NB4 (cell line): ENCODE measurements around the gene NIP7.
"Not testable (repeated sequence)": the region's sequence is repeated elsewhere in the genome, so short reads cannot be mapped to it uniquely, and the experiment has no call there.

Experiments
- DNase-seq: peaks from one replicate; pipeline ENCODE4 v3.0.0; 2010; ENCODE audit warnings: low read depth
- H3K4me3 ChIP-seq: one replicate; pipeline ENCODE4 v1.5.1; 2011; ENCODE audit warnings: mild to moderate bottlenecking, low read depth, low read length, moderate library complexity
- MYC ChIP-seq: IDR thresholded peaks from 2 replicates; pipeline ENCODE4 v1.6.1; 2011; ENCODE audit warnings: low read depth, low read length
- POLR2A ChIP-seq: IDR thresholded peaks from 2 replicates; pipeline ENCODE4 v1.6.1; 2011; ENCODE audit warnings: mild to moderate bottlenecking; ENCODE audit not compliant: insufficient read length; ENCODE audit errors: extremely low read depth
- TF ChIP-seq, protein P1 (sequence below): IDR thresholded peaks from one replicate; pipeline ENCODE4 v1.5.1; 2012; ENCODE audit warnings: low read depth, low read length
- TF ChIP-seq, protein P2 (sequence below): IDR thresholded peaks from 2 replicates; pipeline ENCODE4 v1.6.1; 2011; ENCODE audit warnings: low read depth, low read length

The NIP7 gene

DNA sequence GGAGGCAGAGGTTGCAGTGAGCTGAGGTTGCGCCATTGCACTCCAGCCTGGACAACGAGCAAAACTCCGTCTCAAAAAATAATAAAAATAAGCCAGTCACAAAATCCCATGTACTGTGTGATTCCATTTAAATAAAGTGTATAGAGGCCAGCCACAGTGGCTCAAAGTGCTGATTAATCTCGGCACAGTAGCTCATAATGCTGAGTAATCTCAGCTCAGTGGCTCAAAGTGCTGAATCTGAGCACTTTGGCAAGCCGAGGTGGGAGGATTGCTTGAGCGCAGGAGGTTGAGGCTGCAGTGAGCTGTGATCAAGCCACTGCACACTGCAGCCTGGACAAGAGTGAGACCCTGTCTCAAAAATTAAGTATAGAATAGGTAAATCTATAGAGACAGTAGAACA, 7.1 kb downstream of the NIP7 start:
- no peak overlapping the region for H3K4me3 ChIP-seq

DNA sequence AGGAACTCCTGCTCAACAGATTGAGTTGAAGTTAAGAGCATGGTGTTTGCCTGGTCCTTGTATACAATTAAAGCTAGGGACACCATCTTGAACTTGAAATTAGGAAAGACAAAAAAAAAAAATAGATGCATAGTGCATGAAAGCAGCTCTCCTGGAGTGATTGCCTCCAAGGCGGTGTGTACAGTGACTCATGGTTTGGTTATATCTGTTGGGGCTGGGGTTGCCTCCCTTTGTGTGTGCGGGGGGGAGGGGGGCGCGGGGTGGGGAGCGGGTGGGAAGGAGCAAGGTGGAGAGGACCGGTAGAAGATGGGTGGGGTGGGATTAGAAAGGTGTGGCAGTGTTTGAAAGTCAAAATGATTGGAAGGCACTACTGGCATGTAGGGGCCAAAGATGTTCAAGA, 8.7 kb downstream of the NIP7 start:
- no peak for DNase-seq
- no peak for TF ChIP-seq POLR2A
- TF ChIP-seq, protein P1, sequence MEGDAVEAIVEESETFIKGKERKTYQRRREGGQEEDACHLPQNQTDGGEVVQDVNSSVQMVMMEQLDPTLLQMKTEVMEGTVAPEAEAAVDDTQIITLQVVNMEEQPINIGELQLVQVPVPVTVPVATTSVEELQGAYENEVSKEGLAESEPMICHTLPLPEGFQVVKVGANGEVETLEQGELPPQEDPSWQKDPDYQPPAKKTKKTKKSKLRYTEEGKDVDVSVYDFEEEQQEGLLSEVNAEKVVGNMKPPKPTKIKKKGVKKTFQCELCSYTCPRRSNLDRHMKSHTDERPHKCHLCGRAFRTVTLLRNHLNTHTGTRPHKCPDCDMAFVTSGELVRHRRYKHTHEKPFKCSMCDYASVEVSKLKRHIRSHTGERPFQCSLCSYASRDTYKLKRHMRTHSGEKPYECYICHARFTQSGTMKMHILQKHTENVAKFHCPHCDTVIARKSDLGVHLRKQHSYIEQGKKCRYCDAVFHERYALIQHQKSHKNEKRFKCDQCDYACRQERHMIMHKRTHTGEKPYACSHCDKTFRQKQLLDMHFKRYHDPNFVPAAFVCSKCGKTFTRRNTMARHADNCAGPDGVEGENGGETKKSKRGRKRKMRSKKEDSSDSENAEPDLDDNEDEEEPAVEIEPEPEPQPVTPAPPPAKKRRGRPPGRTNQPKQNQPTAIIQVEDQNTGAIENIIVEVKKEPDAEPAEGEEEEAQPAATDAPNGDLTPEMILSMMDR: no peak
- TF ChIP-seq MYC: no peak
- TF ChIP-seq, protein P2, sequence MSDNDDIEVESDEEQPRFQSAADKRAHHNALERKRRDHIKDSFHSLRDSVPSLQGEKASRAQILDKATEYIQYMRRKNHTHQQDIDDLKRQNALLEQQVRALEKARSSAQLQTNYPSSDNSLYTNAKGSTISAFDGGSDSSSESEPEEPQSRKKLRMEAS: no peak
- no peak overlapping the region for H3K4me3 ChIP-seq

More for the DNA sequence above, 7.1 kb downstream of the NIP7 start:
- no peak for DNase-seq
- TF ChIP-seq POLR2A (no peak), MYC (no peak)
- TF ChIP-seq, protein P1: no peak
- TF ChIP-seq, protein P2: no peak

DNA sequence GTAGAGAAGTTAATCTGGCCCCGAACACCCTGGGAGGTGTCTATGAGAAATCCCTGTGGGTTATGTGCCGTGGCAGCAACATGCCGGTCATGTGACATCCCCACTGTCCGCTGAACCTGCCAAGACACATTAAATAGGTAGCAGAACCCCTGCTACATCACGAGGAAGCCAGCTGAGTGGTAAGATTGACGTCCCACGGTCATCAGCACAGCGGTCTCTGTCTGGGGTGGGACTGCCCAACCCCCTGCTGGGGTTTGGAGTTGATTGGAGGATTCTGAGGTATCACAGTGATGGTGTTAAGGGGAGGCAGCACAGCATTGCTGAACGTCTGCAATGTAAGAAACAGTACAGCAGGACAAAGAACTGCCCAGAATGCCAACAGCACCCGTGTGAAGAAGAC, 10.0 kb downstream of the NIP7 start:
- DNase-seq: no peak
- no peak overlapping the region for H3K4me3 ChIP-seq
- TF ChIP-seq, protein P2: no peak
- TF ChIP-seq POLR2A: no peak
- TF ChIP-seq MYC: no peak
- TF ChIP-seq, protein P1: no peak

DNA sequence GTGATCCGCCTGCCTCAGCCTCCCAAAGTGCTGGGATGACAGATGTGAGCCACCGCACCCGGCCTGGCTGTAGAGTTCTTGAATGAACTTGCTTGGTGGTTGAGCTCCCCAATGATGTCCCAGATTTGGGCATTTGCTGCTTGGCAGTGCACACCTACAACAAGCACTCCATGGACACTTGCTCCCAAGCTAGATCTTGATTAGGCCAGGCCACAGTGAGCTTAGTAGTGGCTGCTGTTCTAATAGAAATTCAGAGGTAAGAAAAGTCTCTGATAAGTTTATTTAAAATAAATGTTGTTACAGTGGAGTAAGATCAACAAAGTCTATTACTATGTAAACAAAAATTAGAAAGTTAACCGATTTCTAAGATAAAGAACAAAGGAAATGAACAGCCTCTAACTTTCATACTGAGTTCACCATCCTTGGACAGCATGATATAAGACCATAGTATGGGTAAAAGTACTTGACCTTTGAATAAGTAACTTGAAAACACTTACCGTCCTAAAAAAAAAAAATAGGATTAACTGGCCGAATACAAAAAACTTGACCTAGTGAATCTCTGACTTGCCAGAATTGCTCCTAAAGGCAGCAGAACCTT, 11.1 kb downstream of the NIP7 start:
- no peak overlapping the region for H3K4me3 ChIP-seq
- TF ChIP-seq, protein P1: no peak
- TF ChIP-seq MYC: no peak
- TF ChIP-seq POLR2A: no peak
- TF ChIP-seq, protein P2: no peak
- DNase-seq: no peak

DNA sequence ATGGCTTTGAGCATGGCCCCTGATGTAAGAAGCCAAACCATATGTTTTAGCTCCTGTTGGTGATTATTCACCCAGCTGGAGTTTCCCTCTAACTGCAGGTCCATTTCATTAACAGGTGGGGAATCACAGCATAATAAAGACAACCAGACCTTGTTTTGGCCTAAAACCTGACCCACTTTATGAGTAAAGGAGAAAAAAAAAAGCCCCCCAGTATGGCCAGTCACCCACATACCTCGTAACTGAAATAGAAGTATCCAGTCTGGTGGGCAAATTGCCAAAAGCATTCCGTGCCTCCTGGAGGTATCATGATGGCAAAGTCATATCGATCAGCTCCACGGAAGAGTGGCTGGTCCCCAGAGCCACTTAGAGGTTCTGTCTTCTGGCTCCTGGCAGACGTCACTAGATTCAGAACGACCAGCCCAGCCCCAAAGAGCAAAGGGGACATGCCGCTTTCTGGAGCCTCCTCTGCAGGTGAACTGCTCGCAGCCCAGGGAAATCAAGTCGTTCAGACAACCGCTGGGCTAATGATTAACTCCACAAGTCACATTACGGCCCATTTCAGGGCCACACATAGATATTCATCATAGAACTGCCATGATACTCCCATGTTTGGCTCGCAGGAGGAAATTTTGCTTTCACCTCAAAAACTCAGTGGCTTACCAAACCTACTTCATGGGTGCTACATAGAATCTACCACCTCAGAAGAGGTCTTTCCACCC, 11.9 kb downstream of the NIP7 start, which contains the start of gene TMED6:
TMED6 (minus strand) TSS at position 478 of the 719 bp plus-strand sequence; CDS start at position 445, 33 bp downstream.
- no peak for DNase-seq
- H3K4me3 ChIP-seq: no peak within 1 kb of the TSS
- TF ChIP-seq POLR2A: no peak
- TF ChIP-seq, protein P2: no peak
- TF ChIP-seq, protein P1: no peak
- no peak for TF ChIP-seq MYC

DNA sequence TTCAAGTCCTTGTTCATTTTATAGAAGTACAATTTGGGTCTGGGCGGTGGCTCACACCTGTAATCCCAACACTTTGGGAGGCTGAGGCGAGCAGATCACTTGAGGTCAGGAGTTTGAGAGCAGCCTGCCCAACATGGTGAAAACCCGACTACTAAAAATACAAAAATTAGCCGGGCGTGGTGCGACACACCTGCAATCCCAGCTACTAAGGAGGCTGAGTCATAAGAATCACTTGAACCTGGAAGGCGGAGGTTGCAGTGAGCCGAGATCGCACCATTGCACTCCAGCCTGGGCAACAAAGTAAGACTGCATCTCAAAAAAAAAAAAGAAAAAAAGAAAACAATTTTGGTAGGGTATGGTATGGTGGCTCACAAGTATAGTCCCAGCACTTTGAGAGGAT, 20.5 kb downstream of the NIP7 start:
- DNase-seq: not testable (repeated sequence)

More for the DNA sequence above, 20.5 kb downstream of the NIP7 start:
- not testable (repeated sequence) for H3K4me3 ChIP-seq
